Lower leg skin (tissue), 3 donors: ENCODE data around the gene CTDSP1.

Experiments used
- POLR2A ChIP-seq, 2 donors: fragments of 450-650 bp; IDR thresholded peaks; one replicate each; pipeline ENCODE4 v1.6.1; 2016 to 2017; ENCODE audit warnings: antibody characterized with exemption in 2 of 2, mild to moderate bottlenecking in 1 of 2, moderate library complexity in 1 of 2
- TF ChIP-seq, protein P1 (sequence below), 3 donors: fragments of 450-650 bp; IDR thresholded peaks; one replicate each; pipeline ENCODE4 v1.5.1; 2016; ENCODE audit warnings: antibody characterized with exemption in 3 of 3, mild to moderate bottlenecking in 3 of 3, moderate library complexity in 2 of 3

DNA sequence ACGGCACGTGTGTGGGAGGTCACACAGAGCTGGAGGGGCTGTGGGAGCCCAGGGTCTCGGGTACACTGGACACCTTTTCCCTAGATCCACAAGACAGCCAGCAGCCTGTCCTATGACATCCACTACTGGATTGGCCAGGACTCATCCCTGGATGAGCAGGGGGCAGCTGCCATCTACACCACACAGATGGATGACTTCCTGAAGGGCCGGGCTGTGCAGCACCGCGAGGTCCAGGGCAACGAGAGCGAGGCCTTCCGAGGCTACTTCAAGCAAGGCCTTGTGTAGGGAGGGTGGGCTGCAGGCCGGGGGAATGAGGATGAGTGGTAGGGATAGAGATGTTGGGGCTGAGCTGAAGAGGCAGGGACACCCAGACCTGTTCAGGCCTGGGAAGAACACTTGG lies 25.9 kb downstream of the CTDSP1 start:
- TF ChIP-seq, protein P1, sequence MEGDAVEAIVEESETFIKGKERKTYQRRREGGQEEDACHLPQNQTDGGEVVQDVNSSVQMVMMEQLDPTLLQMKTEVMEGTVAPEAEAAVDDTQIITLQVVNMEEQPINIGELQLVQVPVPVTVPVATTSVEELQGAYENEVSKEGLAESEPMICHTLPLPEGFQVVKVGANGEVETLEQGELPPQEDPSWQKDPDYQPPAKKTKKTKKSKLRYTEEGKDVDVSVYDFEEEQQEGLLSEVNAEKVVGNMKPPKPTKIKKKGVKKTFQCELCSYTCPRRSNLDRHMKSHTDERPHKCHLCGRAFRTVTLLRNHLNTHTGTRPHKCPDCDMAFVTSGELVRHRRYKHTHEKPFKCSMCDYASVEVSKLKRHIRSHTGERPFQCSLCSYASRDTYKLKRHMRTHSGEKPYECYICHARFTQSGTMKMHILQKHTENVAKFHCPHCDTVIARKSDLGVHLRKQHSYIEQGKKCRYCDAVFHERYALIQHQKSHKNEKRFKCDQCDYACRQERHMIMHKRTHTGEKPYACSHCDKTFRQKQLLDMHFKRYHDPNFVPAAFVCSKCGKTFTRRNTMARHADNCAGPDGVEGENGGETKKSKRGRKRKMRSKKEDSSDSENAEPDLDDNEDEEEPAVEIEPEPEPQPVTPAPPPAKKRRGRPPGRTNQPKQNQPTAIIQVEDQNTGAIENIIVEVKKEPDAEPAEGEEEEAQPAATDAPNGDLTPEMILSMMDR (IDR thresholded peaks at IDR 0.05): no peak
- no peak for TF ChIP-seq POLR2A (IDR thresholded peaks at IDR 0.05)
